ENCODE data around the gene ASIC4.

DNA sequence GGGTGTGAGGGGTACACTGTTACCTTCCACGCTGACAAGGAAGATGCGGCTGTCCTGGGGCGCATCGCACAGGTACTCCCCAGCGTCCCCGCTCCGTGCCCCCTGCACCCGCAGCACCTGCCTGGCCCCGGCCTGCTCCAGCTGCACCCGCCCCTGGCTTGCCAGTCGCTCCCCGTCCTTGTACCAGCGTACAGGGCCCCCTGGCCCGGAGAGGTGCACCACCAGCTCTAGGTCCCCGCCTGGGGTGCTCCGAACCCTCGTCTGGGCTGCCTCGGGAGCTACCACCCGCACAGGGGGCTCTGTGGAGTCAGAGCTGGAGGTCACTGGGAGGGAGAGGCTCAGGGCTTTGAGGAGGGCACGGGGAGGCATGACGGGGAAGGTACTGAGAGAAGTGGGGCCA lies 43.0 kb downstream of the ASIC4 start:
- TF ChIP-seq, protein P1, sequence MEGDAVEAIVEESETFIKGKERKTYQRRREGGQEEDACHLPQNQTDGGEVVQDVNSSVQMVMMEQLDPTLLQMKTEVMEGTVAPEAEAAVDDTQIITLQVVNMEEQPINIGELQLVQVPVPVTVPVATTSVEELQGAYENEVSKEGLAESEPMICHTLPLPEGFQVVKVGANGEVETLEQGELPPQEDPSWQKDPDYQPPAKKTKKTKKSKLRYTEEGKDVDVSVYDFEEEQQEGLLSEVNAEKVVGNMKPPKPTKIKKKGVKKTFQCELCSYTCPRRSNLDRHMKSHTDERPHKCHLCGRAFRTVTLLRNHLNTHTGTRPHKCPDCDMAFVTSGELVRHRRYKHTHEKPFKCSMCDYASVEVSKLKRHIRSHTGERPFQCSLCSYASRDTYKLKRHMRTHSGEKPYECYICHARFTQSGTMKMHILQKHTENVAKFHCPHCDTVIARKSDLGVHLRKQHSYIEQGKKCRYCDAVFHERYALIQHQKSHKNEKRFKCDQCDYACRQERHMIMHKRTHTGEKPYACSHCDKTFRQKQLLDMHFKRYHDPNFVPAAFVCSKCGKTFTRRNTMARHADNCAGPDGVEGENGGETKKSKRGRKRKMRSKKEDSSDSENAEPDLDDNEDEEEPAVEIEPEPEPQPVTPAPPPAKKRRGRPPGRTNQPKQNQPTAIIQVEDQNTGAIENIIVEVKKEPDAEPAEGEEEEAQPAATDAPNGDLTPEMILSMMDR (conservative IDR thresholded peaks at IDR 0.05; ENCODE audit: low read depth in 2 of 2) = no peak
- TF ChIP-seq, protein P2, sequence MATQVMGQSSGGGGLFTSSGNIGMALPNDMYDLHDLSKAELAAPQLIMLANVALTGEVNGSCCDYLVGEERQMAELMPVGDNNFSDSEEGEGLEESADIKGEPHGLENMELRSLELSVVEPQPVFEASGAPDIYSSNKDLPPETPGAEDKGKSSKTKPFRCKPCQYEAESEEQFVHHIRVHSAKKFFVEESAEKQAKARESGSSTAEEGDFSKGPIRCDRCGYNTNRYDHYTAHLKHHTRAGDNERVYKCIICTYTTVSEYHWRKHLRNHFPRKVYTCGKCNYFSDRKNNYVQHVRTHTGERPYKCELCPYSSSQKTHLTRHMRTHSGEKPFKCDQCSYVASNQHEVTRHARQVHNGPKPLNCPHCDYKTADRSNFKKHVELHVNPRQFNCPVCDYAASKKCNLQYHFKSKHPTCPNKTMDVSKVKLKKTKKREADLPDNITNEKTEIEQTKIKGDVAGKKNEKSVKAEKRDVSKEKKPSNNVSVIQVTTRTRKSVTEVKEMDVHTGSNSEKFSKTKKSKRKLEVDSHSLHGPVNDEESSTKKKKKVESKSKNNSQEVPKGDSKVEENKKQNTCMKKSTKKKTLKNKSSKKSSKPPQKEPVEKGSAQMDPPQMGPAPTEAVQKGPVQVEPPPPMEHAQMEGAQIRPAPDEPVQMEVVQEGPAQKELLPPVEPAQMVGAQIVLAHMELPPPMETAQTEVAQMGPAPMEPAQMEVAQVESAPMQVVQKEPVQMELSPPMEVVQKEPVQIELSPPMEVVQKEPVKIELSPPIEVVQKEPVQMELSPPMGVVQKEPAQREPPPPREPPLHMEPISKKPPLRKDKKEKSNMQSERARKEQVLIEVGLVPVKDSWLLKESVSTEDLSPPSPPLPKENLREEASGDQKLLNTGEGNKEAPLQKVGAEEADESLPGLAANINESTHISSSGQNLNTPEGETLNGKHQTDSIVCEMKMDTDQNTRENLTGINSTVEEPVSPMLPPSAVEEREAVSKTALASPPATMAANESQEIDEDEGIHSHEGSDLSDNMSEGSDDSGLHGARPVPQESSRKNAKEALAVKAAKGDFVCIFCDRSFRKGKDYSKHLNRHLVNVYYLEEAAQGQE (IDR thresholded peaks at IDR 0.05; ENCODE audit: unreplicated experiment) = no peak
- TF ChIP-seq POLR2AphosphoS5 (IDR thresholded peaks at IDR 0.05; ENCODE audit: low read depth) = no peak
